ENCODE results near the gene CNOT1. TPM values are rescaled to one million over a fixed set of nuclear protein-coding genes. Genes with fewer than 3 reads are reported as not detected.

The CNOT1 gene
- total RNA-seq, 6 experiments from 2014 or later: 53.8 to 74.9 (median 65.5) TPM

- H3K4me3 ChIP-seq: no peak overlapping the region
- H3K9me3 ChIP-seq: no peaks in the 10 kb centered on the region
- no peak for TF ChIP-seq POLR2A (IDR thresholded peaks at IDR 0.05)
- no peak for TF ChIP-seq CTCF (IDR thresholded peaks at IDR 0.05)
- ATAC-seq (no peak), DNase-seq (no peak)
- 73% methylated on average over 3 of the region's 3 CpGs for WGBS (ENCODE audit: insufficient coverage, low coverage, low lambda C conversion rate, missing lambda C conversion rate)
- H3K36me3 ChIP-seq: no peaks in the 10 kb centered on the region
- no peaks in the 10 kb centered on the region for H3K27me3 ChIP-seq
- intact Hi-C loops (cut with DNase I): no loop called here
- H3K27ac ChIP-seq: no peak overlapping the region
- no peaks in the 10 kb centered on the region for H3K4me1 ChIP-seq
Measured at GRCh38 chr16:58649707-58650106, 20.1 kb upstream of the CNOT1 start.

- no peak for DNase-seq
- Histone ChIP-seq H3K9me3 (no peaks in the 10 kb centered on the region), H3K4me3 (no peak overlapping the region), H3K36me3 (no peaks in the 10 kb centered on the region), H3K4me1 (no peaks in the 10 kb centered on the region), H3K27me3 (no peaks in the 10 kb centered on the region), H3K27ac (no peak overlapping the region)
- 80% methylated on average over 4 of the region's 4 CpGs for WGBS (ENCODE audit: insufficient coverage, low coverage, low lambda C conversion rate, missing lambda C conversion rate)
- TF ChIP-seq CTCF (IDR thresholded peaks at IDR 0.05): no peak
- TF ChIP-seq POLR2A (IDR thresholded peaks at IDR 0.05): no peak
- no peak for ATAC-seq
- intact Hi-C loops (cut with DNase I): no loop called here
Measured at GRCh38 chr16:58647107-58647506, 17.5 kb upstream of the CNOT1 start.

- ATAC-seq (no peak), DNase-seq (no peak)
- whole genome bisulfite sequencing (ENCODE audit: insufficient coverage, low coverage, low lambda C conversion rate, missing lambda C conversion rate): 83% methylated on average over 6 of the region's 8 CpGs
- intact Hi-C loops (cut with DNase I): no loop called here
- TF ChIP-seq CTCF (IDR thresholded peaks at IDR 0.05) (no peak), POLR2A (IDR thresholded peaks at IDR 0.05) (no peak)
- Histone ChIP-seq H3K4me3 (no peak overlapping the region), H3K27me3 (no peaks in the 10 kb centered on the region), H3K36me3 (no peaks in the 10 kb centered on the region), H3K4me1 (no peaks in the 10 kb centered on the region), H3K27ac (no peak overlapping the region), H3K9me3 (no peaks in the 10 kb centered on the region)
Measured at GRCh38 chr16:58644765-58645487, 15.3 kb upstream of the CNOT1 start.

GRCh38 chr16:58644108-58644507 is 14.5 kb upstream of the CNOT1 start:
- 82% methylated on average over 5 of the region's 5 CpGs for WGBS (ENCODE audit: insufficient coverage, low coverage, low lambda C conversion rate, missing lambda C conversion rate)
- Histone ChIP-seq H3K27ac (no peak overlapping the region), H3K4me3 (no peak overlapping the region), H3K27me3 (no peaks in the 10 kb centered on the region), H3K4me1 (no peaks in the 10 kb centered on the region), H3K36me3 (no peaks in the 10 kb centered on the region), H3K9me3 (no peaks in the 10 kb centered on the region)
- DNase-seq (no peak), ATAC-seq (no peak)
- TF ChIP-seq CTCF (IDR thresholded peaks at IDR 0.05) (no peak), POLR2A (IDR thresholded peaks at IDR 0.05) (no peak)
- intact Hi-C loops (cut with DNase I): no loop called here

Measured in right lobe of liver (tissue), 6 donors.